Suprapubic skin (tissue), 4 donors: ENCODE data around the gene BRICD5.

Experiments used
- EP300 ChIP-seq: sonication (generic); formaldehyde crosslinking; IDR thresholded peaks from one replicate; pipeline ENCODE4 v1.6.1; 2017; ENCODE audit warnings: antibody characterized with exemption
- POLR2A ChIP-seq, 2 donors: fragments of 450-650 bp; IDR thresholded peaks; one replicate each; pipeline ENCODE4 v1.6.1; 2017; ENCODE audit warnings: antibody characterized with exemption in 2 of 2, mild to moderate bottlenecking in 2 of 2, moderate library complexity in 2 of 2
- POLR2AphosphoS5 ChIP-seq, 3 donors: sonication (generic); formaldehyde crosslinking; IDR thresholded peaks; one replicate each; pipeline ENCODE4 v1.6.1; 2017; ENCODE audit warnings: antibody characterized with exemption in 3 of 3
- TF ChIP-seq, protein P1 (sequence below), 2 donors: fragments of 200-600 bp in 1 of 2; fragments of 450-650 bp in 1 of 2; sonication (generic) in 1 of 2; IDR thresholded peaks; one replicate each; pipeline ENCODE4 v1.5.1; 2016 to 2019; ENCODE audit warnings: antibody characterized with exemption in 2 of 2, mild to moderate bottlenecking in 1 of 2, moderate library complexity in 1 of 2

DNA sequence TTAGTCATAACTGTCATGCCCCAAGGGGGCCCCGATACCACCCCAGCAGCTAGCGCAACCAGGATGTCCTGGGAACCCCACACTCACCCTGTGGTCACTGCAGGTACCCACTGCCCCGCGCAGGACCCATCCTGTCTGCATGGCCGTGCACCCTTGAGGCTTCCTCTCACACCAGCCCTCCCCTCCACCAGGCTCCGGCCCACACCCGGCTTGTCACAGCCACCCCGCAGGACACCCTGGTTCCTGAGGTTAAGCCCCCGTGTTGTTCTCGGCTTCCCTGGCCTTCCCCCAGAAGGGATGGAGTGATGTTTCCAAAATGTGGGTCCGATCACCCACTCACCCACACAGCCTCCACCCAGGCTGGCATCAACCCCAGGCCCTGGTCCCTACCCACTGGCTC, 33.1 kb upstream of the BRICD5 start:
- TF ChIP-seq, protein P1, sequence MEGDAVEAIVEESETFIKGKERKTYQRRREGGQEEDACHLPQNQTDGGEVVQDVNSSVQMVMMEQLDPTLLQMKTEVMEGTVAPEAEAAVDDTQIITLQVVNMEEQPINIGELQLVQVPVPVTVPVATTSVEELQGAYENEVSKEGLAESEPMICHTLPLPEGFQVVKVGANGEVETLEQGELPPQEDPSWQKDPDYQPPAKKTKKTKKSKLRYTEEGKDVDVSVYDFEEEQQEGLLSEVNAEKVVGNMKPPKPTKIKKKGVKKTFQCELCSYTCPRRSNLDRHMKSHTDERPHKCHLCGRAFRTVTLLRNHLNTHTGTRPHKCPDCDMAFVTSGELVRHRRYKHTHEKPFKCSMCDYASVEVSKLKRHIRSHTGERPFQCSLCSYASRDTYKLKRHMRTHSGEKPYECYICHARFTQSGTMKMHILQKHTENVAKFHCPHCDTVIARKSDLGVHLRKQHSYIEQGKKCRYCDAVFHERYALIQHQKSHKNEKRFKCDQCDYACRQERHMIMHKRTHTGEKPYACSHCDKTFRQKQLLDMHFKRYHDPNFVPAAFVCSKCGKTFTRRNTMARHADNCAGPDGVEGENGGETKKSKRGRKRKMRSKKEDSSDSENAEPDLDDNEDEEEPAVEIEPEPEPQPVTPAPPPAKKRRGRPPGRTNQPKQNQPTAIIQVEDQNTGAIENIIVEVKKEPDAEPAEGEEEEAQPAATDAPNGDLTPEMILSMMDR (IDR thresholded peaks at IDR 0.05) = no peak
- TF ChIP-seq POLR2A (IDR thresholded peaks at IDR 0.05) (no peak), EP300 (no peak), POLR2AphosphoS5 (IDR thresholded peaks at IDR 0.05) (no peak)
